Stimulated activated naive CD4-positive, alpha-beta T cell (primary cell): ENCODE data around the gene UNG.
"Not testable (repeated sequence)": the region's sequence is repeated elsewhere in the genome, so short reads cannot be mapped to it uniquely, and the experiment has no call there.

ENCODE experiments used
- DNase-seq, 6 experiments: peaks; one replicate each; lab custom pipeline; 2025; lab: John Stamatoyannopoulos, UW

UNG gene

GRCh38 chr12:109121346-109121880 lies 24.0 kb downstream of the UNG start:
- no peak for DNase-seq

GRCh38 chr12:109124878-109125648 lies 27.7 kb downstream of the UNG start:
- DNase-seq: no peak

GRCh38 chr12:109125791-109126190 lies 28.4 kb downstream of the UNG start:
- DNase-seq: no peak

- no peak for DNase-seq
These were observed 29.4 kb downstream of the UNG start for GRCh38 chr12:109126784-109127183.

GRCh38 chr12:109127533-109128242 lies 30.3 kb downstream of the UNG start:
- no peak for DNase-seq

GRCh38 chr12:109130297-109131153 lies 33.1 kb downstream of the UNG start:
- DNase-seq: no peak

GRCh38 chr12:109131154-109132050 lies 34.0 kb downstream of the UNG start:
- DNase-seq: no peak

- DNase-seq: no peak
These were observed 37.0 kb downstream of the UNG start for GRCh38 chr12:109134186-109134917.

- no peak for DNase-seq
These were observed 39.7 kb downstream of the UNG start for GRCh38 chr12:109137055-109137454.

GRCh38 chr12:109139360-109139759 lies 42.0 kb downstream of the UNG start:
- no peak for DNase-seq

GRCh38 chr12:109139791-109140190 lies 42.4 kb downstream of the UNG start:
- no peak for DNase-seq

GRCh38 chr12:109140560-109140959 lies 43.2 kb downstream of the UNG start:
- DNase-seq: no peak

GRCh38 chr12:109144224-109144623 lies 46.8 kb downstream of the UNG start:
- DNase-seq: no peak

- not testable (repeated sequence) for DNase-seq
These were observed 49.7 kb downstream of the UNG start for GRCh38 chr12:109147126-109147525.

GRCh38 chr12:109147954-109148353 lies 50.6 kb downstream of the UNG start:
- DNase-seq: no peak

GRCh38 chr12:109150124-109150640 lies 52.8 kb downstream of the UNG start:
- DNase-seq: no peak

- no peak for DNase-seq
These were observed 54.1 kb downstream of the UNG start for GRCh38 chr12:109151457-109151856.

- peak in 1 of 6 experiments; percentile 21 for DNase-seq
These were observed 56.5 kb downstream of the UNG start for GRCh38 chr12:109153821-109154441.
